D721Med (cell line): ENCODE measurements around the gene RPL3.

Experiments
- DNase-seq: peaks from one replicate; pipeline ENCODE4 v3.0.0; 2011; ENCODE audit warnings: low spot score; ENCODE audit not compliant: insufficient read length
- FAIRE-seq: peaks from 2 replicates; lab custom pipeline; 2011; peaks lifted over from hg19 to GRCh38; lab: Jason Lieb, UNC
- CTCF ChIP-seq: IDR thresholded peaks from 2 replicates; pipeline ENCODE4 v1.5.1; 2012; ENCODE audit warnings: mild to moderate bottlenecking, control low read depth; ENCODE audit not compliant: insufficient read depth; ENCODE audit errors: missing control alignments

The RPL3 gene

GRCh38 chr22:39306456-39307361 lies 12.7 kb downstream of the RPL3 start:
- no peak for DNase-seq

GRCh38 chr22:39303892-39304671 lies 15.3 kb downstream of the RPL3 start:
- TF ChIP-seq CTCF = no peak
- DNase-seq (no peak), FAIRE-seq (no peak)

More at GRCh38 chr22:39306456-39307361, 12.7 kb downstream of the RPL3 start:
- FAIRE-seq = no peak
- TF ChIP-seq CTCF = peak; percentile 34

GRCh38 chr22:39303358-39303757 lies 16.1 kb downstream of the RPL3 start:
- FAIRE-seq (no peak), DNase-seq (no peak)
- no peak for TF ChIP-seq CTCF

- no peak for TF ChIP-seq CTCF
- DNase-seq = no peak
- no peak for FAIRE-seq
Measured at GRCh38 chr22:39302431-39302960, 16.9 kb downstream of the RPL3 start.

- TF ChIP-seq CTCF = no peak
- DNase-seq = no peak
- no peak for FAIRE-seq
Measured at GRCh38 chr22:39301926-39302325, 17.5 kb downstream of the RPL3 start.

GRCh38 chr22:39301108-39301507 lies 18.3 kb downstream of the RPL3 start:
- no peak for DNase-seq
- FAIRE-seq = no peak
- no peak for TF ChIP-seq CTCF
